Keratinocyte (primary cell): ENCODE measurements around the gene CPNE7. TPM values are rescaled to one million over a fixed set of nuclear protein-coding genes. Genes with fewer than 3 reads are reported as not detected.
"Not testable (repeated sequence)": the region's sequence is repeated elsewhere in the genome, so short reads cannot be mapped to it uniquely, and the experiment has no call there.

Experiments used
- DNase-seq: peaks from one replicate; pipeline ENCODE4 v3.0.0-alpha.2; 2011; ENCODE audit warnings: low read depth, missing footprints, low spot score
- FAIRE-seq: peaks from 2 replicates; lab custom pipeline; 2011; peaks lifted over from hg19 to GRCh38; lab: Jason Lieb, UNC
- H2AFZ ChIP-seq: 2 replicates; pipeline ENCODE4 v1.6.0; 2012; ENCODE audit warnings: low read length, control low read depth, inconsistent platforms; ENCODE audit not compliant: control insufficient read depth
- H3K27ac ChIP-seq: 2 replicates; pipeline ENCODE4 v1.5.1; 2011; ENCODE audit warnings: low read length; ENCODE audit not compliant: control insufficient read depth, insufficient read depth
- H3K27me3 ChIP-seq: 3 replicates; pipeline ENCODE4 v1.6.0; 2011; ENCODE audit warnings: low read length; ENCODE audit not compliant: control insufficient read depth, insufficient read depth; ENCODE audit errors: extremely low read depth
- H3K36me3 ChIP-seq, 2 experiments: 2 replicates in 1 of 2; 3 replicates in 1 of 2; pipeline ENCODE4 v1.5.1; 2011; ENCODE audit warnings: low read length in 2 of 2, mild to moderate bottlenecking in 1 of 2; ENCODE audit not compliant: control insufficient read depth in 2 of 2, insufficient read depth in 2 of 2; ENCODE audit errors: extremely low read depth in 1 of 2
- H3K4me1 ChIP-seq: 3 replicates; pipeline ENCODE4 v1.5.1; 2011; ENCODE audit warnings: low read length; ENCODE audit not compliant: control insufficient read depth, insufficient read depth; ENCODE audit errors: extremely low read depth
- H3K4me2 ChIP-seq: 3 replicates; pipeline ENCODE4 v1.6.0; 2011; ENCODE audit warnings: low read depth, low read length; ENCODE audit not compliant: control insufficient read depth, insufficient read depth; ENCODE audit errors: extremely low read depth
- H3K4me3 ChIP-seq, 3 experiments: fragments of 200-600 bp in 1 of 3; sonication (generic) in 1 of 3; 2 replicates in 2 of 3; 3 replicates in 1 of 3; pipeline ENCODE4 v1.5.1; 2011 to 2016; ENCODE audit warnings: low read length in 3 of 3, mild to moderate bottlenecking in 3 of 3, control low read depth in 2 of 3, inconsistent platforms in 1 of 3, low read depth in 1 of 3, mixed read lengths in 1 of 3, mixed run types in 1 of 3, moderate library complexity in 1 of 3; ENCODE audit not compliant: control insufficient read depth in 2 of 3, insufficient read depth in 2 of 3; ENCODE audit errors: extremely low read depth in 1 of 3
- H3K79me2 ChIP-seq: 2 replicates; pipeline ENCODE4 v1.6.0; 2012; ENCODE audit warnings: low read length; ENCODE audit not compliant: control insufficient read depth, insufficient read depth
- H3K9ac ChIP-seq: 3 replicates; pipeline ENCODE4 v1.6.0; 2011; ENCODE audit warnings: low read length; ENCODE audit not compliant: control insufficient read depth, insufficient read depth; ENCODE audit errors: extremely low read depth
- H3K9me1 ChIP-seq: 3 replicates; pipeline ENCODE4 v1.6.0; 2011; ENCODE audit warnings: low read length; ENCODE audit not compliant: control insufficient read depth, insufficient read depth; ENCODE audit errors: extremely low read depth
- H3K9me3 ChIP-seq: 2 replicates; pipeline ENCODE4 v1.5.1; 2012; ENCODE audit warnings: low read depth, low read length; ENCODE audit not compliant: control insufficient read depth
- H4K20me1 ChIP-seq: 3 replicates; pipeline ENCODE4 v1.6.0; 2011; ENCODE audit warnings: low read length; ENCODE audit not compliant: control insufficient read depth, insufficient read depth; ENCODE audit errors: extremely low read depth
- CTCF ChIP-seq, 3 experiments: IDR thresholded peaks in 1 of 3; conservative IDR thresholded peaks in 1 of 3; optimal IDR thresholded peaks in 1 of 3; 2 replicates in 2 of 3; 3 replicates in 1 of 3; pipeline versions ENCODE3 to v1.5.1; 2011; ENCODE audit warnings: low read length in 3 of 3, mild to moderate bottlenecking in 3 of 3, moderate library complexity in 2 of 3, control low read depth in 1 of 3, inconsistent platforms in 1 of 3; ENCODE audit not compliant: insufficient read depth in 2 of 3; ENCODE audit errors: extremely low read depth in 1 of 3
- EZH2 ChIP-seq: IDR thresholded peaks from one replicate; pipeline ENCODE4 v1.6.1; 2012; ENCODE audit warnings: inconsistent platforms, mild to moderate bottlenecking, low read length, moderate library complexity
- dilution Hi-C: fragments of 300-500 bp; cut with MboI; formaldehyde crosslinking; loops from one replicate; pipeline ENCODE4 v1.7.0; 2020; ENCODE audit warnings: low sequenced_read_pairs; ENCODE audit not compliant: extremely low pct_ligation_motif_present
- polyA plus RNA-seq, 5 experiments: library from polyadenylated mRNA; depleted of rRNA in 3 of 5; stranded (reverse) in 3 of 5; stranded (forward) in 1 of 5; unstranded in 1 of 5; fragments of >200 nt; gene quantifications; 1 replicate in 1 of 5; 2 replicates in 3 of 5; 3 replicates in 1 of 5; pipeline versions ENCODE4 v1.2.1 to v1.2.3, GENCODE V29; 2011 to 2012; ENCODE audit warnings: missing spikeins in 2 of 5, low read depth in 1 of 5, low replicate concordance in 1 of 5

CPNE7 gene
- polyA plus RNA-seq, 1 donor (not counting 4 experiments of a cell fraction or from before 2014, with no cell fraction given) = 9.1 TPM

- Histone ChIP-seq H3K4me3 (no peak overlapping the region), H3K36me3 (no peaks in the 10 kb centered on the region), H3K9ac (no peak overlapping the region), H3K4me1 (peaks cover 17% of the 10 kb centered on the region), H3K27ac (no peak overlapping the region), H2AFZ (no peak overlapping the region), H3K9me1 (no peaks in the 10 kb centered on the region), H3K9me3 (peaks cover 3% of the 10 kb centered on the region), H3K4me2 (no peak overlapping the region), H3K27me3 (peaks cover 13% of the 10 kb centered on the region), H3K79me2 (no peaks in the 10 kb centered on the region), H4K20me1 (no peaks in the 10 kb centered on the region)
- dilution Hi-C loops = no loop called here
- FAIRE-seq (no peak), DNase-seq (no peak)
- TF ChIP-seq EZH2 = no peak
- no peak for TF ChIP-seq CTCF (optimal IDR thresholded peaks at IDR 0.05 in 1 of 3, IDR thresholded peaks at IDR 0.05 in 1 of 3, conservative IDR thresholded peaks at IDR 0.05 in 1 of 3; ENCODE audit: extremely low read depth in 1 of 3, insufficient read depth in 2 of 3, low read length in 3 of 3)
Observed at GRCh38 chr16:89629827-89630610, 54.5 kb downstream of the CPNE7 start.

GRCh38 chr16:89633064-89633631 is 57.6 kb downstream of the CPNE7 start:
- H3K4me2 ChIP-seq = peak overlapping the region; percentile 64
- peak overlapping the region in 1 of 3 experiments; percentile 38 for H3K4me3 ChIP-seq
- H4K20me1 ChIP-seq = no peaks in the 10 kb centered on the region
- dilution Hi-C loops = no loop called here
- peak overlapping the region; percentile 49 for H3K27ac ChIP-seq
- peaks cover 6% of the 10 kb centered on the region for H3K27me3 ChIP-seq
- H3K36me3 ChIP-seq = no peaks in the 10 kb centered on the region
- peak overlapping the region; percentile 68 for H2AFZ ChIP-seq
- no peaks in the 10 kb centered on the region for H3K9me1 ChIP-seq
- H3K9ac ChIP-seq = peak overlapping the region; percentile 41
- DNase-seq (peak; percentile 71), FAIRE-seq (peak; percentile 73)
- H3K4me1 ChIP-seq = peaks cover 17% of the 10 kb centered on the region
- TF ChIP-seq CTCF (optimal IDR thresholded peaks at IDR 0.05 in 1 of 3, IDR thresholded peaks at IDR 0.05 in 1 of 3, conservative IDR thresholded peaks at IDR 0.05 in 1 of 3; ENCODE audit: extremely low read depth in 1 of 3, insufficient read depth in 2 of 3, low read length in 3 of 3) (no peak), EZH2 (no peak)
- H3K9me3 ChIP-seq = peaks cover 3% of the 10 kb centered on the region
- H3K79me2 ChIP-seq = no peaks in the 10 kb centered on the region

- H3K4me1 ChIP-seq = peaks cover 17% of the 10 kb centered on the region
- H2AFZ ChIP-seq, H3K27me3 ChIP-seq, H3K4me3 ChIP-seq, FAIRE-seq, H3K9me3 ChIP-seq, DNase-seq, H4K20me1 ChIP-seq, H3K27ac ChIP-seq, H3K9ac ChIP-seq, H3K79me2 ChIP-seq, H3K9me1 ChIP-seq, H3K36me3 ChIP-seq, dilution Hi-C loops, H3K4me2 ChIP-seq: not testable (repeated sequence)
Observed at GRCh38 chr16:89634463-89635385, 59.2 kb downstream of the CPNE7 start.
